K562 (cell line): ENCODE results near the gene SLAMF6. TPM values are rescaled to one million over a fixed set of nuclear protein-coding genes. Genes with fewer than 3 reads are reported as not detected.
A peak's percentile ranks its signal among the peaks of the same experiment; 100 is the strongest.

ENCODE experiments used
- ATAC-seq: fragments of 200-7000 bp; cut with Tn5 transposase; 3 replicates; pipeline ENCODE4 v1.9.1; 2020; ENCODE audit warnings: moderate library complexity
- BruUV-seq: library from RNA; stranded (reverse); fragments of 400-500 nt; replicated peaks from 2 replicates; lab custom pipeline; 2021; lab: Mats Ljungman, UMichigan
- CTCF ChIA-PET: fragments of 300-600 bp; formaldehyde crosslinking; extraction: SDS; loops from one replicate; lab custom pipeline; 2021; ENCODE audit warnings: low intra/inter-chr PET ratio; lab: Yijun Ruan, JAX
- POLR2A ChIA-PET: fragments of 300-600, 350-650 bp; sonication (Branson Sonifier 250); formaldehyde crosslinking; extraction: SDS; loops from one replicate; lab custom pipeline; 2021; ENCODE audit warnings: antibody characterized with exemption, inconsistent platforms; lab: Yijun Ruan, JAX
- DNase-seq, 4 experiments: peaks; one replicate each; pipeline versions ENCODE4 v3.0.0 to v3.0.0-alpha.2; 2011 to 2018; ENCODE audit warnings: low spot score in 3 of 4, mixed read lengths in 3 of 4; ENCODE audit errors: extremely low read depth in 1 of 4
- FAIRE-seq: peaks from 2 replicates; lab custom pipeline; 2011; peaks lifted over from hg19 to GRCh38; lab: Jason Lieb, UNC
- H2AFZ ChIP-seq: 2 replicates; pipeline ENCODE4 v1.6.0; 2011; ENCODE audit warnings: low read depth, low read length, control low read depth, inconsistent platforms
- H3K27ac ChIP-seq: fragments of 200-600 bp; 3 replicates; pipeline ENCODE4 v1.8.0; 2011; ENCODE audit warnings: low read depth, mild to moderate bottlenecking, control low read depth, inconsistent platforms, low read length, moderate library complexity, mixed read lengths; ENCODE audit errors: extremely low read depth
- H3K27me3 ChIP-seq, 2 experiments: fragments of 300-600 bp in 1 of 2; 2 replicates in 1 of 2; 3 replicates in 1 of 2; pipeline versions ENCODE4 v1.6.0 to v1.8.0; 2011; ENCODE audit warnings: inconsistent platforms in 2 of 2, low read length in 2 of 2, mild to moderate bottlenecking in 1 of 2, mixed read lengths in 1 of 2, moderate library complexity in 1 of 2; ENCODE audit not compliant: control insufficient read depth in 2 of 2, insufficient read depth in 2 of 2
- H3K36me3 ChIP-seq: fragments of 300-600 bp; 3 replicates; pipeline ENCODE4 v1.8.0; 2011; ENCODE audit warnings: mild to moderate bottlenecking, low read length, inconsistent platforms; ENCODE audit not compliant: control insufficient read depth, insufficient read depth
- H3K4me1 ChIP-seq, 2 experiments: fragments of 200-600 bp in 1 of 2; replicated peaks in 1 of 2; 2 replicates in 1 of 2; 3 replicates in 1 of 2; pipeline versions ENCODE4 v1.5.1 to v1.8.0; 2011; ENCODE audit warnings: inconsistent platforms in 2 of 2, low read length in 2 of 2, mild to moderate bottlenecking in 1 of 2, mixed read lengths in 1 of 2, moderate library complexity in 1 of 2; ENCODE audit not compliant: control insufficient read depth in 2 of 2, insufficient read depth in 2 of 2
- H3K4me2 ChIP-seq: 2 replicates; pipeline ENCODE4 v1.6.1; 2011; ENCODE audit warnings: low read length, control low read depth, inconsistent platforms, mixed read lengths; ENCODE audit not compliant: insufficient read depth
- H3K4me3 ChIP-seq: fragments of 200-600 bp; sonication (generic), shearing (Covaris generic); 2 replicates; pipeline ENCODE4 v1.5.1; 2016; ENCODE audit warnings: control low read depth, inconsistent platforms
- H3K79me2 ChIP-seq: fragments of 200-600 bp; 3 replicates; pipeline ENCODE4 v1.8.0; 2011; ENCODE audit warnings: low read length, inconsistent platforms; ENCODE audit not compliant: control insufficient read depth, insufficient read depth
- H3K9ac ChIP-seq, 2 experiments: 2 replicates each; pipeline versions ENCODE4 v1.6.0 to v1.6.1; 2011; ENCODE audit warnings: low read depth in 2 of 2, low read length in 2 of 2, control low read depth in 1 of 2, inconsistent platforms in 1 of 2, mild to moderate bottlenecking in 1 of 2, mixed read lengths in 1 of 2; ENCODE audit not compliant: insufficient read depth in 1 of 2
- H3K9me1 ChIP-seq: one replicate; pipeline ENCODE4 v1.6.0; 2011; ENCODE audit warnings: inconsistent platforms, mild to moderate bottlenecking, low read length, moderate library complexity; ENCODE audit not compliant: control insufficient read depth, insufficient read depth
- H3K9me3 ChIP-seq: replicated peaks from 2 replicates; pipeline ENCODE4 v1.5.1; 2011; ENCODE audit warnings: low read depth, low read length, inconsistent platforms; ENCODE audit not compliant: control insufficient read depth, insufficient read depth
- H4K20me1 ChIP-seq: replicated peaks from 2 replicates; pipeline ENCODE4 v1.6.1; 2011; ENCODE audit warnings: low read length, inconsistent platforms, mixed read lengths; ENCODE audit not compliant: control insufficient read depth, insufficient read depth
- E4F1 ChIP-seq: fragments of 250-450 bp; sonication (Bioruptor Pico); IDR thresholded peaks from 2 replicates; pipeline ENCODE4 v1.5.0; 2021; ENCODE audit warnings: mild to moderate bottlenecking, borderline replicate concordance
- NR0B1 ChIP-seq: fragments of 450-650 bp; IDR thresholded peaks from one replicate; pipeline ENCODE4 v1.6.1; 2018; ENCODE audit warnings: mild to moderate bottlenecking, moderate library complexity; ENCODE audit not compliant: partially characterized antibody
- NR2F6 ChIP-seq: fragments of 450-650 bp; formaldehyde crosslinking; IDR thresholded peaks from 2 replicates; pipeline ENCODE4 v1.4.0; 2020; ENCODE audit warnings: mild to moderate bottlenecking
- POLR2AphosphoS2 ChIP-seq: IDR thresholded peaks from 2 replicates; pipeline ENCODE4 v1.6.1; 2012; ENCODE audit warnings: low read length, improper control_type of control experiment
- ZBTB8A ChIP-seq: fragments of 450-650 bp; IDR thresholded peaks from 2 replicates; pipeline ENCODE4 v1.6.1; 2018; ENCODE audit warnings: mild to moderate bottlenecking, moderate library complexity; ENCODE audit not compliant: partially characterized antibody
- ZNF449 ChIP-seq: fragments of 250-450 bp; sonication (Bioruptor Pico); IDR thresholded peaks from 2 replicates; pipeline ENCODE4 v1.8.0; 2022; ENCODE audit warnings: moderate library complexity, mild to moderate bottlenecking, inconsistent platforms
- WGBS: fragments of 100-300 bp; shearing (Covaris generic); methylation state at CpG from one replicate; pipeline ENCODE4 v1.1.6; 2016; ENCODE audit warnings: low coverage, mixed read lengths; ENCODE audit not compliant: insufficient coverage; ENCODE audit errors: missing lambda C conversion rate; 5-methylcytosine and 5-hydroxymethylcytosine counted together
- in situ Hi-C: fragments of 300-500 bp; cut with MboI; formaldehyde crosslinking; loops from 4 replicates; pipeline ENCODE4 v1.15.0; 2018; ENCODE audit warnings: inconsistent platforms, mixed read lengths
- intact Hi-C: fragments of 100-400 bp; cut with micrococcal nuclease; formaldehyde crosslinking; loops from 2 replicates; pipeline ENCODE4 v1.14.2; 2022
- polyA plus RNA-seq, 8 experiments: library from polyadenylated mRNA; depleted of rRNA in 4 of 8; stranded (reverse) in 5 of 8; unstranded in 3 of 8; fragments of >200 nt; fragmentation: Nextera tagmentation in 2 of 8; fragmentation: Illumina TruSeq in 1 of 8; extraction: Ambion mirVana in 2 of 8; extraction: Trizol in 1 of 8; gene quantifications; 2 replicates each; pipeline versions ENCODE4 v1.2.1 to v1.2.3, GENCODE V29; 2011 to 2014; ENCODE audit warnings: inconsistent platforms in 1 of 8, missing spikeins in 1 of 8
- total RNA-seq, 7 experiments: library from RNA; depleted of rRNA in 6 of 7; stranded (reverse); fragments of >200 nt in 6 of 7; fragmentation: Illumina TruSeq in 2 of 7; extraction: Trizol in 2 of 7; gene quantifications; 2 replicates each; pipeline versions ENCODE4 v1.2.1 to v1.2.3, GENCODE V29; 2011 to 2021; ENCODE audit warnings: low replicate concordance in 1 of 7

SLAMF6 gene
- total and polyA plus RNA-seq, 9 of the 15 experiments (the other 6 are each of a cell fraction or from before 2014, with no cell fraction given) = 0.56 to 4.8 (median 1.1) TPM

GRCh38 chr1:160460214-160460642, 62.8 kb downstream of the SLAMF6 start:
- ATAC-seq = no peak
- TF ChIP-seq NR2F6 (CRISPR knock-in tag) = no peak
- no peak for TF ChIP-seq ZNF449 (CRISPR knock-in tag)
- no peak for TF ChIP-seq NR0B1
- TF ChIP-seq POLR2AphosphoS2 = no peak
- TF ChIP-seq E4F1 (CRISPR knock-in tag) = 0 out of 2 replicates have a peak, but pooled peaks have one; percentile 39
- no peak for TF ChIP-seq ZBTB8A
- 82% methylated on average over 5 of the region's 5 CpGs for WGBS

More at GRCh38 chr1:160460214-160460642, 62.8 kb downstream of the SLAMF6 start:
- Histone ChIP-seq H3K36me3 (no peaks in the 10 kb centered on the region), H3K79me2 (no peaks in the 10 kb centered on the region), H2AFZ (peak overlapping the region; percentile 91), H3K9me3 (no peaks in the 10 kb centered on the region), H3K4me2 (peak overlapping the region; percentile 17; the same call in 1 of the 2 replicates), H3K4me1 (peaks cover 0 to 15% of the 10 kb centered on the region in 2 experiments; a peak in 3 of 5 replicates), H3K4me3 (no peak overlapping the region), H3K27me3 (no peaks in the 10 kb centered on the region), H3K27ac (no peak overlapping the region), H4K20me1 (no peaks in the 10 kb centered on the region), H3K9me1 (no peaks in the 10 kb centered on the region), H3K9ac (no peak overlapping the region)
- in situ Hi-C loops = no loop called here
- CTCF ChIA-PET = no interaction called here
- BruUV-seq = no TSS peak
- DNase-seq (no peak), FAIRE-seq (no peak)
- intact Hi-C loops = no loop called here
- POLR2A ChIA-PET = interaction anchor here (0.8 to 1.2 kb wide), 2 partner anchors 9 to 96 kb away, joined by 3 to 5 read pairs; no protein-coding TSS in a partner anchor
